ENCODE measurements around the gene ALG11. TPM values are rescaled to one million over a fixed set of nuclear protein-coding genes. Genes with fewer than 3 reads are reported as not detected.
A peak's percentile ranks its signal among the peaks of the same experiment; 100 is the strongest.
"Not testable (repeated sequence)": the region's sequence is repeated elsewhere in the genome, so short reads cannot be mapped to it uniquely, and the experiment has no call there.

Gene ALG11
- total RNA-seq, 1 donor from 2014 or later = 28.0 TPM

DNA sequence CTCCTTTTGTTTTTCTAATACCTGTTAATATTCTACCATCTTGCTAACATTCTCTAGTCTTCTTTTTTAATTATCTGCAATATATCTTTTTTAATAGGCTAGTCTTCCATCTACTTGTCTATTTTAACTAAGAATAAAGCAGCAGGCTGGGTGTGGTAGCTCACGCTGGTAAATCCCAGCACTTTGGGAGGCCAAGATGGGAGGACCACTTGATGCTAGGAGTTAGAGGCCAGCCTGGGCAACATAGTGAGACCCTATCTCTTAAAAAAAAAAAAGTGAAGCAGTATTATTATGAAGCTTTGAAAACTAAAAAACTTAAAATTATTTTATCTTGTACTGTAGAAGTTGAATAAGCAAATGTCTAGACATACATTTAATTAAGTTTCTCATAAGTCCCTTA, 15.6 kb downstream of the ALG11 start:
- H3K9me3 Mint-ChIP-seq = no peaks in the 10 kb centered on the region
- no peak overlapping the region for H3K4me3 Mint-ChIP-seq
- no peak for DNase-seq
- H3K27ac Mint-ChIP-seq = no peak overlapping the region
- H3K36me3 Mint-ChIP-seq (ENCODE audit: low read depth) = peaks cover 51% of the 10 kb centered on the region
- intact Hi-C loops (cut with micrococcal nuclease) = no loop called here
- H3K4me1 Mint-ChIP-seq = peaks cover 5% of the 10 kb centered on the region
- H3K27me3 Mint-ChIP-seq = no peaks in the 10 kb centered on the region

DNA sequence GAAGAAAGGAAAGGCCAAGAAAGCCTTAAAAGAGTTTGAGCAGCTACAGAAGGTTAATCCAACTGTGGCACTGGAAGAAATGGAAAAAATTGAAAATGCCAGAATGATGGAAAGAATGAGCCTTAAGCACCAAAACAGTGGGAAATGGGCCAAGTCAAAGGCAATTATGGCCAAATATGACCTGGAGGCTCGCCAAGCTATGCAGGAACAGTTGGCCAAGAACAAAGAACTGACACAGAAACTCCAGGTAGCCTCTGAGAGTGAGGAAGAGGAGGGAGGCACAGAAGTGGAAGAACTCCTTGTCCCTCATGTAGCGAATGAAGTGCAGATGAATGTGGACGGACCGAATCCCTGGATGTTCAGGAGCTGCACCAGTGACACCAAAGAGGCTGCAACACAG, 17.4 kb downstream of the ALG11 start:
- H3K4me3 Mint-ChIP-seq = no peak overlapping the region
- no peak for DNase-seq
- H3K9me3 Mint-ChIP-seq = no peaks in the 10 kb centered on the region
- peaks cover 5% of the 10 kb centered on the region for H3K4me1 Mint-ChIP-seq
- H3K27ac Mint-ChIP-seq = no peak overlapping the region
- H3K36me3 Mint-ChIP-seq (ENCODE audit: low read depth) = peaks cover 46% of the 10 kb centered on the region
- no peaks in the 10 kb centered on the region for H3K27me3 Mint-ChIP-seq
- intact Hi-C loops (cut with micrococcal nuclease) = no loop called here

DNA sequence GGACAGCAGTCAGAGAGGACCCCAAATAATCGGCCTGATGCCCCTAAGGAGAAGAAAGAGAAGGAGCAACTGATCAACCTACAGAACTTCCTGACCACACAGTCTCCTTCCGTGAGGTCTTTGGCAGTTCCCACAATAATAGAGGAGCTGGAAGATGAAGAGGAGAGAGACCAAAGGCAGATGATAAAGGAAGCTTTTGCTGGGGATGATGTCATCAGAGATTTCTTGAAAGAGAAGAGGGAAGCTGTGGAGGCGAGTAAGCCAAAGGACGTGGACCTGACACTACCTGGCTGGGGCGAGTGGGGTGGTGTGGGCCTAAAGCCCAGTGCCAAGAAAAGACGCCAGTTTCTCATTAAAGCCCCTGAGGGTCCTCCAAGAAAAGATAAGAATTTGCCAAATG, 18.2 kb downstream of the ALG11 start:
- H3K9me3 Mint-ChIP-seq; H3K27me3 Mint-ChIP-seq; intact Hi-C loops (cut with micrococcal nuclease); H3K27ac Mint-ChIP-seq; H3K4me1 Mint-ChIP-seq; DNase-seq; H3K4me3 Mint-ChIP-seq: not testable (repeated sequence)
- H3K36me3 Mint-ChIP-seq (ENCODE audit: low read depth) = peaks cover 42% of the 10 kb centered on the region

DNA sequence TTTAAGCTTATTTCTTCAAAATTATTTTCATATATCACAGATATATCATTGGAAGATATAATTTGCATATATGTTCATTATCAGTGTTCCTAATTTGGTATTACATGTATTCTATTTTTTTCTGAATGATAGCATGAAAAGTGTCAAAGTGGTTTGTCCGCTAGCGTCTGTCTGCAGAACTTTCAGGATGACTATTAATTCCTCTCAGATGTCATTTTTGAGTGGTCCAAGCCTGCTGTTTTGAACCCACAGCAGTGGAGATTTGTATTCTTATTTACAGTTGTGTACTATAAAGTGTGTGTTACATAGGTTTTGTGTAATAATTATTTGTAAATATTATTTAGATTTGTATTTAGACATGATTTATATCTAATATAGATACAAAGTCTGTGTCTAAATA, 20.8 kb downstream of the ALG11 start:
- Mint-ChIP-seq H3K4me3 (no peak overlapping the region), H3K36me3 (ENCODE audit: low read depth) (peaks cover 23% of the 10 kb centered on the region), H3K4me1 (no peaks in the 10 kb centered on the region), H3K27me3 (no peaks in the 10 kb centered on the region), H3K9me3 (no peaks in the 10 kb centered on the region), H3K27ac (no peak overlapping the region)
- DNase-seq = no peak
- intact Hi-C loops (cut with micrococcal nuclease) = no loop called here

DNA sequence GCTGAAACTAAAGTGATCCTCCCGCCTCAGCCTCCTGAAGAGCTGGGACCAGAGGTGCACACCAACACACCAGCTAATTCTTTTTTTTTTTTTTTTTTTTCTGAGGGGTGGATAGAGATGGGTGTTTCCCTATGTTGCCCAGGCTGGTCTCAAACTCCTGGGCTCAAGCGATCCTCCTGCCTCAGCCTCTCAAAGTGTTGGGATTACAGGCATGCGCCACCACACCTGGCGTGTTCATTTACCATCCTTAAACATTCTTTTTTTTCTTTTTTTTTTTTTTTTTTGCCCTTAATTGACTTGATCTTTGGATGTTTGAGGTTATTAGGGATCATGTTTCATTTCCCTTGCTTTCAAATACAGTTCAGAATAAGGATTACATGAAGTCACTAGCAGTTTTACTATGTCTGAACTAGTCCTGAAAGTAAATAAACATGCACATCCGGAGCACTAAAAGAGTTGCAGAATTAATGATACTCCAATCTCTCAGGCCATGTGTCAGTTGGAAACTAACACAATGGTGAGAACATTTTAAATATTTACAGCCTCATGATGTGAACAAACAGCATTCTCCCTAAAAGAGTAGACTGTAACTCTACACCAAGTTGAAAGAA, 22.5 kb downstream of the ALG11 start:
- Mint-ChIP-seq H3K4me1 (no peaks in the 10 kb centered on the region), H3K36me3 (ENCODE audit: low read depth) (peaks cover 10% of the 10 kb centered on the region), H3K9me3 (no peaks in the 10 kb centered on the region), H3K4me3 (no peak overlapping the region), H3K27ac (no peak overlapping the region), H3K27me3 (no peaks in the 10 kb centered on the region)
- intact Hi-C loops (cut with micrococcal nuclease) = no loop called here
- no peak for DNase-seq

DNA sequence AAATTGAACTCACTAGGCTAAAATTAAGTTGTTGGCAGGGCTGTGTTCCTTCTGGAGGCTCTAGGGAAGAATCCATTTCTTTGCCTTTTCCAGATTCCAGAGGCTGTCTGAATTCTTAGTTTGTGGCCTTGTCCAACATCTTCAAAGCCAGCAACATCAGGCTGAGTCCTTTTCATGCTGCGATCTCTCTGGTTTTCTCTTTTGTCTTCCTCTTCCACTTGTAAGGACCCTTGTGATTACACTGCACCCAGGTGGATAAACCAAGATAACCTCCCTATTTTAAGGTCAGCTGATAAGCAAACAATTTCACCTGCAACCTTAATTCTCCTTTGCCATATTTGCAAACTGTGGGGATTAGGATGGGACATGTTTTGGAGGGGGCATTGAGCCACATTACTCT, 23.8 kb downstream of the ALG11 start:
- Mint-ChIP-seq H3K4me3 (no peak overlapping the region), H3K4me1 (no peaks in the 10 kb centered on the region), H3K27ac (no peak overlapping the region), H3K9me3 (no peaks in the 10 kb centered on the region), H3K27me3 (no peaks in the 10 kb centered on the region), H3K36me3 (ENCODE audit: low read depth) (peaks cover 5% of the 10 kb centered on the region)
- intact Hi-C loops (cut with micrococcal nuclease) = no loop called here
- no peak for DNase-seq

DNA sequence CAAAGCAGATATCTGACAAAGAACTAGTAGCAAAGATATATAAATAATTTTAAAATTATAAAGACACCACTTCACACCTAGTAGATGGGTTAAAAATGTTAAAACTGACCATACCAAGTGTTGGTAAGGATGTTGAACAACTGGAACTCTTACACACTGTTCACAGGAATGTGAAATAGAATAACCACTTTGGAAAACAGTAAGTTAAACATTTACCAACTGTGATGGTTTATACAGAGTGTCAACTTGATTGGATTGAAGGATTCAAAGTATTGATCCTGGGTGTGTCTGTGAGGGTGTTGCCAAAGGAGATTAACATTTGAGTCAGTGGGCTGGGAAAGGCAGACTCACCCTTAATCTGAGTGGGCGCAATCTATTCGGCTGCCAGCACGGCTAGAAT, 31.5 kb downstream of the ALG11 start:
- H3K4me1 Mint-ChIP-seq = no peaks in the 10 kb centered on the region
- no peaks in the 10 kb centered on the region for H3K27me3 Mint-ChIP-seq
- H3K4me3 Mint-ChIP-seq = no peak overlapping the region
- no peaks in the 10 kb centered on the region for H3K9me3 Mint-ChIP-seq
- DNase-seq = no peak
- peaks cover 4% of the 10 kb centered on the region for H3K36me3 Mint-ChIP-seq (ENCODE audit: low read depth)
- intact Hi-C loops (cut with micrococcal nuclease) = no loop called here
- H3K27ac Mint-ChIP-seq = no peak overlapping the region

DNA sequence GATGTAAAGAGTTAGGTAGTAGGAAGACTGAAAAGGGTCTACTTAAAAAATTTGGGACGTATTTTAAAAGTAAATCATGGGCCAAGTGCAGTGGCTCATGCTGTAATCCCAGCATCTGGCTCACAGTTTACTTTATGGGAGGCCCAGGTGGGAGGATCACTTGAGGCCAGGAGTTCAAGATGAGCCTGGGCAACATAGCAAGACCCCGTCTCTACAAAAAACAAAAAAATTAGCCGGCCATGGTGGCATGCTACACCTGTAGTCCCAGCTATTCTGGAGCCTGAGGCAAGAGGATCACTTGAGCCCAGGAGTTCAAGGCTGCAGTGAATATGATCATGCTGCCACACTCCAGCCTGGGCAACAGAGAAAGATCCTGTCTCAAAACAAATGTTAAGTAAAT, 35.3 kb downstream of the ALG11 start:
- Mint-ChIP-seq H3K4me3 (no peak overlapping the region), H3K9me3 (no peaks in the 10 kb centered on the region), H3K36me3 (ENCODE audit: low read depth) (peaks cover 2% of the 10 kb centered on the region), H3K4me1 (no peaks in the 10 kb centered on the region), H3K27ac (no peak overlapping the region), H3K27me3 (no peaks in the 10 kb centered on the region)
- DNase-seq = no peak
- intact Hi-C loops (cut with micrococcal nuclease) = no loop called here

DNA sequence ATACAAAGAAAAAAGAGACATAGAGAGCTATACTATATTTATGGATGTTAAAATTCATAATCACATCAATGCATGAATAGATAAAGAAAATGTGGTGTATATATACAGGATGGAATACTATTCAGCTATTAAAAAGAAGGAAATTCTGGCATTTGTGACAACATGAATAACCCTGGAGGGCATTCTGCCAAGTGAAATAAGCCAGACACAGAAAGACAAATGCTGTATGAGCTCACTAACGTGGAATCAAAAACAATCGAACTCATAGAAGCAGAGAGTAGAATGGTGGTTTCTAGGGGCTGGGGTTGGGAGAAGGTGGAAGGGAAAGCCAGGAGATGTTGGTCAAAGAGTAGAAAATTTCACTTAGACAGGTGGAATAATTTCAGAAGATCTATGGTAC, 36.3 kb downstream of the ALG11 start:
- H3K27me3 Mint-ChIP-seq = no peaks in the 10 kb centered on the region
- no peaks in the 10 kb centered on the region for H3K9me3 Mint-ChIP-seq
- no peak overlapping the region for H3K27ac Mint-ChIP-seq
- H3K4me3 Mint-ChIP-seq = no peak overlapping the region
- intact Hi-C loops (cut with micrococcal nuclease) = no loop called here
- H3K36me3 Mint-ChIP-seq (ENCODE audit: low read depth) = peaks cover 2% of the 10 kb centered on the region
- DNase-seq = no peak
- H3K4me1 Mint-ChIP-seq = no peaks in the 10 kb centered on the region

DNA sequence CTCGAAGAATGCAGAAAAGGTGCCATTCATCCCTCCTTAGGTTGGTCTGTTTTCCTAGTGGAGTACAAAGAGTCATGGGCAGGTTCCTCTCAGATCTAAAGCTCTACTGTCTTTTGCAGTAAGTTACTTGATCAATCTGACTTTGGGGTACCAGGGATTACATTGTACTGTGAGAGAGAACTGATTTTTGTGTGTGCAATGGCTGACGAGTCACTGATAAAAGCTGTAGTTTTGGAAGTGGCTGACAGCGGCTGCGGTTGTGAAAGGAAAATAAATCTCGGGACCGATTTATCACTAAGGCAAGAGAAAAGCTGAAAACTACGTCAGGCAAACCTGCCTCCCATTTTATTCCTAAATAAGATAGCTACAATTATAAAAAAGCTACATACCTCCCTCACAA, 39.2 kb downstream of the ALG11 start:
- Mint-ChIP-seq H3K36me3 (ENCODE audit: low read depth) (no peaks in the 10 kb centered on the region), H3K27ac (no peak overlapping the region), H3K9me3 (no peaks in the 10 kb centered on the region), H3K27me3 (no peaks in the 10 kb centered on the region), H3K4me1 (no peaks in the 10 kb centered on the region), H3K4me3 (no peak overlapping the region)
- no peak for DNase-seq
- intact Hi-C loops (cut with micrococcal nuclease) = no loop called here

DNA sequence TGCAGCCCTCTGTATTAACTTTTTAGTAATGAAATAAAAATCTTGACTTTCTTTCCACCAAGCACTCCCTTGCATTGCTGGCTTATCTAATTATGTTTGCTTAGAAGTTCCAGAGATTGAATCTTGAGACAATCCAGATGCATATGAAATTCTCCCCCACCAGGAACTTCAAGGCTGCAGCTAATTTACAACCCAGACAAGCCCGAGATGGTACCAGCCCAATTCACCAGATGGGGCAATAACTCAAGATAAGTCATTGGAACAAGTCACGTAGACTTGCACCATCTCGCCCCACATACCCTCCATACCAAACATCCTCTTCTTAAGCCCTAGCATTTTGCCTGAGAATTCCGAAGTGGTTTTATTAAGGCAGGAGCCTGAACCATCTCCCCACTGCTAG, 41.3 kb downstream of the ALG11 start:
- Mint-ChIP-seq H3K9me3 (no peaks in the 10 kb centered on the region), H3K4me1 (no peaks in the 10 kb centered on the region), H3K27me3 (no peaks in the 10 kb centered on the region), H3K36me3 (ENCODE audit: low read depth) (no peaks in the 10 kb centered on the region), H3K27ac (no peak overlapping the region), H3K4me3 (no peak overlapping the region)
- DNase-seq = no peak
- intact Hi-C loops (cut with micrococcal nuclease) = no loop called here

DNA sequence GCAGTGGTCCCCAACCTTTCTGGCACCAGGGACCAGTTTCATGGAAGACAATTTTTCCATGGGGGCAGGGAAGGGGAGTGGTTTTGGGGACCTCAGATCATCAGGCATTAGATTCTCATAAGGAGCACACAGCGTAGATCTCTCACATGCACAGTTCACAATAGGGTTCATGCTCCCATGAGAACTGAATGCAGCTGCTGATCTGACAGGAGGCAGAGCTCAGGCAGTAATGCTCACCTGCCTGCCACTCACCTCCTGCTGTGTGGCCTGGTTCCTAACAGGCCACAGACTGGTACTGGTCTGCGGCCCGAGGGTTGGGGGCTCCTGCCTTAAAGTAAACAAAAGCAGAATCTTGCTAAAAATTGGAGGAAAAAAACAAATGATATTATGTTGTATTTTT, 48.9 kb downstream of the ALG11 start:
- H3K9me3 Mint-ChIP-seq; H3K27me3 Mint-ChIP-seq; intact Hi-C loops (cut with micrococcal nuclease); H3K4me1 Mint-ChIP-seq; H3K4me3 Mint-ChIP-seq; DNase-seq; H3K36me3 Mint-ChIP-seq (ENCODE audit: low read depth); H3K27ac Mint-ChIP-seq: not testable (repeated sequence)

DNA sequence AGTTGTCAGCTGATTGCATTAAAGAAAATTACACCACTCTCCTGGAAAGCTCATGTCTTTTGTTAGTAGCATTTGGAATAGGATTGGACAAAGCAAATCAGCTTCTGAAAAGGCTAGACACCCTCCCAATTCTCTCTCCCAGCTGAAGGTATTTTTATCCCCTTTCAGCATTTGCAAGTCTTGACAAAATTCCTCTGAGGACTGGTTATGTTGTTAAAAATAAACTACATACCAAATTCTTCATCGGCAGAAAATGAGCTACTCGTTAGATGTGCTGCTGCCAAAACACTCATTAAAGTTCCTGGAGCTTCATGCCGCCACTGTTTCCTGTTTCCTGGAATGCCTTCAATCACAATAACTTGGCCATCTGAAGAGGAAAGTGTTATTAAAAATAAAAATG, 49.4 kb downstream of the ALG11 start:
- H3K36me3 Mint-ChIP-seq (ENCODE audit: low read depth) = no peaks in the 10 kb centered on the region
- H3K4me3 Mint-ChIP-seq = no peak overlapping the region
- H3K27ac Mint-ChIP-seq = no peak overlapping the region
- DNase-seq = no peak
- intact Hi-C loops (cut with micrococcal nuclease) = no loop called here
- no peaks in the 10 kb centered on the region for H3K27me3 Mint-ChIP-seq
- peaks cover 3% of the 10 kb centered on the region for H3K9me3 Mint-ChIP-seq
- H3K4me1 Mint-ChIP-seq = no peaks in the 10 kb centered on the region

DNA sequence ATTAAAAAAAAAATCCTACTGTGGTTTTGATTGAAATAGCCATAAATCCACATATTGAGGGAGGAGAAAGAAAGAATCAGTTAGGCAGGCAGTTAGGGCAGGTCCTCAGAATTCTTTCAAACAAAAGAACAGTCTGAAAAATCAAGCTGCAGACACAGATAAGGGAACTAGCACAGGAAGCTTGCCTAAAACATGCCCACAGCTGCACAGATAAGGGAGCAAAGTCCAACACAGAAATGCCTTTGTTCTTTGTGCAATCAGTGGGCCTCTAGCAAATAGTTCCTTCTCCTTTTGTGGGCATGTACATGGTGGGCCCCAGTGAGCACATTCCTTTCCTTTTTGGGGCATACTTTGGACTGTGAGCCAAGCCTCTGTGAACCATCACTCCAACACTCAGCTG, 55.0 kb downstream of the ALG11 start:
- intact Hi-C loops (cut with micrococcal nuclease) = no loop called here
- peaks cover 6% of the 10 kb centered on the region for H3K27me3 Mint-ChIP-seq

DNA sequence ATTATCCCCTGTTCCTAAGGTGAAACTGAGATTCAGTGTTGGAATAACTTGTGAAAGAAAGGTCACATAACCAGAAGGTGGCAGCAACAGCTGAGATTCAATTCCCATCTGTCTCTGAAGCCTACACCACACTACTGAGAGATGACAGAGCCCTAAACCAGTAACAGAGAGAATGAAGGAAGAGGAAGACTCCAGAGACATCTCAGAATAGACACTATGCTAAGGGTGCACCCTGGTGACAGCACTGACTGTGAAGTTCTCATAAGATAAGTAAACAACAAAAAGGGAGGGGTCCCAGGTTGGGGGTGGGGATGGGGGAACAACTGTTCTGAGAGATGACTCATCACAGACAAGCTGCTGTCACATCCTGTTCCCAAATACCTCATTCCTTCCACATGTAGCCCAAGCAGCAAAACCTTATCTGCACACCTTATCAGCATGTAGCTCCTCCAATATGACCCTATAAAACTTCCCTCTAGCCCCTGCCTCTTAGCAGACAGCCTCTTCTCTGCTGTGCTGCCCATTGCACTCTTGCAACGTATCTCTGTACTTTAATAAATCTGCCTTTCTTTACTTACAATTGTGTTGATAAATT, 58.8 kb downstream of the ALG11 start:
- Mint-ChIP-seq H3K27ac (no peak overlapping the region), H3K27me3 (peaks cover 21% of the 10 kb centered on the region), H3K9me3 (peaks cover 11% of the 10 kb centered on the region), H3K36me3 (ENCODE audit: low read depth) (no peaks in the 10 kb centered on the region), H3K4me3 (no peak overlapping the region), H3K4me1 (peaks cover 12% of the 10 kb centered on the region)
- peak; percentile 65 for DNase-seq
- intact Hi-C loops (cut with micrococcal nuclease) = loop anchor here (2.0 kb wide), 1 partner anchor 56 kb away; no protein-coding TSS in a partner anchor

More for the DNA sequence above, 55.0 kb downstream of the ALG11 start:
- no peak overlapping the region for H3K27ac Mint-ChIP-seq
- no peak for DNase-seq
- peaks cover 11% of the 10 kb centered on the region for H3K9me3 Mint-ChIP-seq
- H3K4me3 Mint-ChIP-seq = no peak overlapping the region
- no peaks in the 10 kb centered on the region for H3K36me3 Mint-ChIP-seq (ENCODE audit: low read depth)
- H3K4me1 Mint-ChIP-seq = peaks cover 12% of the 10 kb centered on the region
